NCI-H146 (cell line): ENCODE measurements around the gene ATXN1L.
"Not testable (repeated sequence)": the region's sequence is repeated elsewhere in the genome, so short reads cannot be mapped to it uniquely, and the experiment has no call there.

Experiments used
- DNase-seq: peaks from one replicate; lab custom pipeline; 2025; lab: John Stamatoyannopoulos, UW

ATXN1L gene

GRCh38 chr16:71894921-71895678, 49.3 kb downstream of the ATXN1L start, which contains the start of gene IST1:
TSS of gene IST1 (plus strand) at chr16:71895531. CDS start at chr16:71915641, 20,110 bp downstream.
- DNase-seq: peak; percentile 95

DNA sequence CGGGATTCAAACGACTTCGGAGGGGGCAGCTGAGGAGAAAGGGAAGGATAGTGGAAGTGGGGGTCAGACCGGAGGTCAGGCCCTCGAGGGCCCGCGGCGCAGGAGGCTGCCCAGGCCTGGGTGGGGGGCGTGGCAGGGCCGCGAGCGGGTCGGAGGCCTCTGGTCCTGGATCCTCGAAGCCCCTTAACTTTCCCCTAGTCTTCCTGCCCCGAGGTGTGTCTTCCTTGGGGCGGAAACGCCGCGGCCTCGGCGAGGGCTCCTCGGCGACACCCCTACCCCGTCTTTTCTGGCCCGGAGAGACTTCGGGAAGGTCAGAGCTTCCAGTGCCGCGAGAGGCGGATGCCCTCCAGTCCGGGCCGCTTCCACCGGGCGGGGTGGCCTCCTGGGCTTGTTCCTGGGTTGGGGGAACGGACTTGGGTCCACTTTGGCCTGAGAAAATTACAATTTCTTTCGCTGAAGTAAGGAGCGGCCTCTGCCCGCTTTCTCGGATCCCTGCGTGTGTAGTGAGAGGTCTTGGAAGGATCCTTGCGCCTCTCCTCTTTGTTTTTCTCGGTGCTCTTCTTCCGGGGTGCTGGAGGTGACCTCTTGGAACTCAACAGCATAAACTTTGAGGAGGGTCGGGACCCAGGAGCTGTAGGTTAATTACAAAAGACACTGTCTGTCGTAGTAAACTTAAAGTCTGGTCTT, 50.0 kb downstream of the ATXN1L start:
- DNase-seq: peak; percentile 63

- no peak for DNase-seq
Observed at GRCh38 chr16:71896764-71897368, 51.1 kb downstream of the ATXN1L start.

DNA sequence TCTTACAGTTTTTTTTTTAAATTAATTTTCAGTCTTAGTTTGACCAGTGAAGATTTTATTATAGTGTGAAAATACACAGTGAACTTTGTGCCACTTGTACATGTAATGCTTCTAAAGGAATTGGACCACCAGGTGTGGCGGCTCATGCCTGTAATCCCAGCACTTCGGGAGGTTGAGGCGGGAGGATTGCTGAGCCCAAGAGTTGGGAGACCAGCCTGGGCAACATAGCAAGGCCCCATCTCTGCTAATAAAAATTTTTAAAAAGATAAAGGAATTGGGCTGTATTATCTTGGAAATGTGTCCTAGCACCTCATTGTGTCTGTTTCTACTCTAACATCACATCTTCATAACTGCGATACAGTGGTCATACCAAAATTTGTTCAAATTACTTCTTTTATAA, 53.4 kb downstream of the ATXN1L start:
- DNase-seq: no peak

- no peak for DNase-seq
Observed at GRCh38 chr16:71902656-71903365, 57.0 kb downstream of the ATXN1L start.

DNA sequence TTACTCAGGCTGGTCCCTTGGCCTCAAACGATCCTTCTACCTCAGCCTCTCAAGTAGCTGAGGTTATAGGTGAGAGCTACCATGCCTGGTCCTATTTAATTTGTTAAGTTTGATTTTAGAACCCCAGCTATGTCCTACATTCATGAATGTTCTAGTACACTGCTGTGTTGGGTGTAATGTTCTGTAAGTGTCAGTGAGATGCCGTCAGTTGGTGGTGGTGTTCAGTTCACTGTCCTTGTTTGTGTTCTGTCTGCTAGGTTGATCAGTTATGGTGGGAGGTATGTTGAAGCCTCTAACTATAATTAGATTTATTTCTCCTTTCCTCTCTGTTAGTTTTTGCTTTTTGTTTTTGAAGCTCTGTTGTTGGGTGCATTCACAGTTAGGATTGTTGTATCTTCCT, 57.8 kb downstream of the ATXN1L start:
- DNase-seq: no peak

DNA sequence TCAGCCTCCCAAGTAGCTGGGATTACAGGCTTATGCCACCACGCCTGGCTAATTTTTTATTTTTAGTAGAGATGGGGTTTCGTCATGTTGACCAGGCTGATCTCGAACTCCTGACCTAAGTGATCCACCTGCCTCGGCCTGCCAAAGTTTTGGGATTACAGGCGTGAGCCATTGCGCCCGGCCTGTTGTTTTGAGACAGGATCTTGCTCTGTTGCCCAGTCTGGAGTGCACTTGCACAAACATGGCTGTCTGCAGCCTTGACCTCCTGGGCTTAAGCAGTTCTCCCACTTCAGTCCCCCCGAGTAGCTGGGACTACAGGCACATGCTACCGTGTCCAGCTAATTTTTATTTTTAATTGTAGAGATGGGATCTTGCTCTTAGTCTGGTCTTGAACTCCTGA, 58.5 kb downstream of the ATXN1L start:
- DNase-seq: no peak

DNA sequence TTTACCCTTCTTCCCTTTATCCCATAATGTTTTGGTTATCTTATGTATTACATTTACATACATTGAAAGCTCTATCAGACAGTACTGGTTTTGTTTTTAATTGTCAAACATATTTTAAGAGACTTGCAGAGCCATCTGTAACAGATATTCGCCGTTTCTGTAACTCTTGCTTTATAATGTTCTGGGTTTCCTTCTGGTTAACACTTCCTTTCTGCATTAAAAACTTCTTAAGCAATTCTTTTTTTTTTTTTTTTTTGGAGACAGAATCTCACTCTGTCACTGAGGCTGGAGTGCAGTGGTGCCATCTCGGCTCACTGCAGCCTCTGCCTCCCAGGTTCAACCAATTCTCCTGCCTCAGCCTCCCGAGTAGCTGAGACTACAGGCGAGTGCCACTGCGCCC, 60.0 kb downstream of the ATXN1L start:
- not testable (repeated sequence) for DNase-seq
